Parathyroid adenoma (tissue), 2 donors: Measurements from ENCODE around the gene FAIM2.

Experiments used
- H2AFZ ChIP-seq: fragments of 300-600 bp; sonication (generic); one replicate; pipeline ENCODE4 v1.7.0; 2017; ENCODE audit warnings: antibody characterized with exemption, mild to moderate bottlenecking
- H3K27ac ChIP-seq: fragments of 300-600 bp; sonication (generic); one replicate; pipeline ENCODE4 v1.7.0; 2017
- H3K27me3 ChIP-seq: fragments of 300-600 bp; sonication (generic); one replicate; pipeline ENCODE4 v1.7.0; 2017; ENCODE audit warnings: low read length; ENCODE audit not compliant: control insufficient read depth, insufficient read depth
- H3K36me3 ChIP-seq: fragments of 300-600 bp; sonication (generic); one replicate; pipeline ENCODE4 v1.7.0; 2017; ENCODE audit warnings: low read length; ENCODE audit not compliant: control insufficient read depth, insufficient read depth
- H3K4me1 ChIP-seq: fragments of 300-600 bp; sonication (generic); one replicate; pipeline ENCODE4 v1.7.0; 2017; ENCODE audit warnings: control low read depth
- H3K4me2 ChIP-seq: fragments of 300-600 bp; sonication (generic); one replicate; pipeline ENCODE4 v1.7.0; 2017; ENCODE audit warnings: low read length
- H3K4me3 ChIP-seq: fragments of 300-600 bp; sonication (generic); one replicate; pipeline ENCODE4 v1.7.0; 2017; ENCODE audit warnings: low read depth, low read length
- H3K79me2 ChIP-seq: fragments of 300-600 bp; sonication (generic); one replicate; pipeline ENCODE4 v1.7.0; 2017; ENCODE audit warnings: control low read depth
- H3K9ac ChIP-seq: fragments of 300-600 bp; sonication (generic); one replicate; pipeline ENCODE4 v1.7.0; 2017; ENCODE audit warnings: mild to moderate bottlenecking
- H3K9me3 ChIP-seq: fragments of 300-600 bp; sonication (generic); one replicate; pipeline ENCODE4 v1.7.0; 2017; ENCODE audit warnings: low read length; ENCODE audit not compliant: control insufficient read depth
- CTCF ChIP-seq: fragments of 300-600 bp; sonication (generic); IDR thresholded peaks from one replicate; pipeline ENCODE4 v1.7.0; 2017; ENCODE audit warnings: antibody characterized with exemption, mild to moderate bottlenecking
- donor health status: primary hyperparathyroidism.

The FAIM2 gene

GRCh38 chr12:49939707-49940106 lies 36.0 kb upstream of the FAIM2 start:
- H3K27me3 ChIP-seq = no peaks in the 10 kb centered on the region
- no peak overlapping the region for H3K4me3 ChIP-seq
- peaks cover 27% of the 10 kb centered on the region for H3K4me1 ChIP-seq
- H3K36me3 ChIP-seq = no peaks in the 10 kb centered on the region
- H3K4me2 ChIP-seq = no peak overlapping the region
- no peak overlapping the region for H2AFZ ChIP-seq
- no peak overlapping the region for H3K27ac ChIP-seq
- no peaks in the 10 kb centered on the region for H3K9me3 ChIP-seq
- H3K9ac ChIP-seq = no peak overlapping the region
- TF ChIP-seq CTCF = no peak
- no peaks in the 10 kb centered on the region for H3K79me2 ChIP-seq

- Histone ChIP-seq H3K36me3 (no peaks in the 10 kb centered on the region), H3K9ac (no peak overlapping the region), H3K27me3 (no peaks in the 10 kb centered on the region), H3K4me2 (no peak overlapping the region), H3K9me3 (no peaks in the 10 kb centered on the region), H2AFZ (no peak overlapping the region), H3K4me1 (peaks cover 23% of the 10 kb centered on the region), H3K4me3 (no peak overlapping the region), H3K27ac (no peak overlapping the region), H3K79me2 (no peaks in the 10 kb centered on the region)
- no peak for TF ChIP-seq CTCF
These were observed 35.6 kb upstream of the FAIM2 start for GRCh38 chr12:49939307-49939706.

GRCh38 chr12:49937639-49938300 lies 34.1 kb upstream of the FAIM2 start:
- Histone ChIP-seq H3K9ac (no peak overlapping the region), H3K27ac (no peak overlapping the region), H3K36me3 (no peaks in the 10 kb centered on the region), H2AFZ (peak overlapping the region; percentile 8), H3K4me1 (peaks cover 16% of the 10 kb centered on the region), H3K27me3 (no peaks in the 10 kb centered on the region), H3K4me2 (no peak overlapping the region), H3K79me2 (no peaks in the 10 kb centered on the region), H3K9me3 (no peaks in the 10 kb centered on the region), H3K4me3 (no peak overlapping the region)
- TF ChIP-seq CTCF = no peak

GRCh38 chr12:49936925-49937324 lies 33.2 kb upstream of the FAIM2 start:
- no peaks in the 10 kb centered on the region for H3K27me3 ChIP-seq
- H3K4me1 ChIP-seq = peaks cover 12% of the 10 kb centered on the region
- H2AFZ ChIP-seq = no peak overlapping the region
- H3K79me2 ChIP-seq = no peaks in the 10 kb centered on the region
- no peaks in the 10 kb centered on the region for H3K9me3 ChIP-seq
- no peak for TF ChIP-seq CTCF
- H3K27ac ChIP-seq = no peak overlapping the region
- no peak overlapping the region for H3K4me3 ChIP-seq
- no peak overlapping the region for H3K9ac ChIP-seq
- H3K36me3 ChIP-seq = no peaks in the 10 kb centered on the region
- H3K4me2 ChIP-seq = no peak overlapping the region

GRCh38 chr12:49934505-49934904 lies 30.8 kb upstream of the FAIM2 start:
- H2AFZ ChIP-seq = no peak overlapping the region
- no peak overlapping the region for H3K9ac ChIP-seq
- H3K27ac ChIP-seq = no peak overlapping the region
- no peaks in the 10 kb centered on the region for H3K9me3 ChIP-seq
- no peaks in the 10 kb centered on the region for H3K79me2 ChIP-seq
- H3K4me2 ChIP-seq = no peak overlapping the region
- TF ChIP-seq CTCF = no peak
- no peaks in the 10 kb centered on the region for H3K27me3 ChIP-seq
- H3K4me1 ChIP-seq = peaks cover 10% of the 10 kb centered on the region
- no peaks in the 10 kb centered on the region for H3K36me3 ChIP-seq
- H3K4me3 ChIP-seq = no peak overlapping the region
